SK-N-SH (cell line): ENCODE results near the gene LYRM7. TPM values are rescaled to one million over a fixed set of nuclear protein-coding genes. Genes with fewer than 3 reads are reported as not detected.

ENCODE experiments used
- CTCF ChIA-PET: fragments of 300-600, 350-600 bp; formaldehyde crosslinking; extraction: SDS; loops from one replicate; lab custom pipeline; 2021; lab: Yijun Ruan, JAX
- POLR2A ChIA-PET: fragments of 350-600 bp; sonication (Branson Sonifier 250); formaldehyde crosslinking; extraction: SDS; loops from one replicate; lab custom pipeline; 2020; ENCODE audit warnings: antibody characterized with exemption, inconsistent platforms; lab: Yijun Ruan, JAX
- DNase-seq: peaks from one replicate; pipeline ENCODE4 v3.0.0; 2012
- H2AFZ ChIP-seq: fragments of 200-600 bp; sonication (generic); 2 replicates; pipeline ENCODE4 v1.8.1; 2016; ENCODE audit warnings: antibody characterized with exemption, mild to moderate bottlenecking, low read depth
- H3F3A ChIP-seq: fragments of 200-600 bp; sonication (generic); replicated peaks from 2 replicates; pipeline ENCODE3; 2016; ENCODE audit warnings: antibody characterized with exemption, mild to moderate bottlenecking; ENCODE audit not compliant: insufficient read depth
- H3K27ac ChIP-seq, 2 experiments: fragments of 200-500 bp in 1 of 2; fragments of 200-600 bp in 1 of 2; sonication (Bioruptor generic) in 1 of 2; sonication (generic), shearing (Covaris generic) in 1 of 2; 2 replicates each; pipeline versions ENCODE4 v1.5.1 to v1.6.1; 2014 to 2016; ENCODE audit warnings: low read depth in 2 of 2, inconsistent platforms in 1 of 2, low read length in 1 of 2, mild to moderate bottlenecking in 1 of 2, mixed read lengths in 1 of 2
- H3K27me3 ChIP-seq: fragments of 200-600 bp; sonication (generic), shearing (Covaris generic); 2 replicates; pipeline ENCODE4 v1.6.1; 2016; ENCODE audit warnings: mixed run types; ENCODE audit not compliant: insufficient read depth
- H3K36me3 ChIP-seq, 2 experiments: fragments of 200-500 bp in 1 of 2; fragments of 200-600 bp in 1 of 2; sonication (Bioruptor generic) in 1 of 2; sonication (generic) in 1 of 2; replicated peaks in 1 of 2; 2 replicates each; pipeline versions ENCODE3 to v1.5.1; 2014 to 2016; ENCODE audit warnings: low read length in 1 of 2, mild to moderate bottlenecking in 1 of 2; ENCODE audit not compliant: insufficient read depth in 2 of 2, control insufficient read depth in 1 of 2
- H3K4me1 ChIP-seq, 2 experiments: fragments of 200-500 bp in 1 of 2; fragments of 200-600 bp in 1 of 2; sonication (Bioruptor generic) in 1 of 2; sonication (generic), shearing (Covaris generic) in 1 of 2; 2 replicates each; pipeline versions ENCODE4 v1.5.1 to v1.6.1; 2014 to 2016; ENCODE audit warnings: low read depth in 1 of 2, low read length in 1 of 2, mixed run types in 1 of 2; ENCODE audit not compliant: insufficient read depth in 2 of 2, control insufficient read depth in 1 of 2
- H3K4me2 ChIP-seq: fragments of 200-600 bp; sonication (generic), shearing (Covaris generic); 2 replicates; pipeline ENCODE4 v1.6.1; 2017; ENCODE audit warnings: mixed run types
- H3K4me3 ChIP-seq, 2 experiments: fragments of 200-500 bp in 1 of 2; fragments of 200-600 bp in 1 of 2; sonication (Bioruptor generic) in 1 of 2; sonication (generic), shearing (Covaris generic) in 1 of 2; 2 replicates each; pipeline versions ENCODE4 v1.5.1 to v1.8.1; 2014 to 2016; ENCODE audit warnings: low read depth in 2 of 2, inconsistent platforms in 1 of 2, low read length in 1 of 2, mild to moderate bottlenecking in 1 of 2, mixed read lengths in 1 of 2, moderate library complexity in 1 of 2
- H3K79me2 ChIP-seq: fragments of 200-600 bp; sonication (generic); 2 replicates; pipeline ENCODE4 v1.8.1; 2017; ENCODE audit warnings: mild to moderate bottlenecking; ENCODE audit not compliant: insufficient read depth
- H3K9ac ChIP-seq: fragments of 200-600 bp; sonication (generic); 2 replicates; pipeline ENCODE4 v1.6.1; 2017; ENCODE audit warnings: mixed run types
- H3K9me2 ChIP-seq: fragments of 200-600 bp; sonication (generic); 2 replicates; pipeline ENCODE4 v1.6.1; 2017; ENCODE audit warnings: mixed run types
- H3K9me3 ChIP-seq: fragments of 200-600 bp; sonication (generic); 2 replicates; pipeline ENCODE4 v1.6.1; 2017; ENCODE audit warnings: mixed run types, mild to moderate bottlenecking, moderate library complexity
- H4K20me1 ChIP-seq: fragments of 200-600 bp; sonication (generic); 2 replicates; pipeline ENCODE4 v1.6.1; 2017; ENCODE audit warnings: mild to moderate bottlenecking, mixed run types; ENCODE audit not compliant: insufficient read depth
- CHD2 ChIP-seq: fragments of 150-350 bp; IDR thresholded peaks from 2 replicates; pipeline ENCODE4 v1.6.1; 2018; ENCODE audit warnings: low read length; ENCODE audit not compliant: partially characterized antibody
- ELF1 ChIP-seq: IDR thresholded peaks from 2 replicates; pipeline ENCODE4 v1.4.0; 2012
- EP300 ChIP-seq, 2 experiments: IDR thresholded peaks; 2 replicates each; pipeline versions ENCODE4 v1.4.0 to v1.6.1; 2012; ENCODE audit warnings: borderline replicate concordance in 1 of 2, low read depth in 1 of 2, low read length in 1 of 2
- FOSL2 ChIP-seq: IDR thresholded peaks from 2 replicates; pipeline ENCODE4 v1.4.0; 2012; ENCODE audit warnings: low read depth, mild to moderate bottlenecking, moderate library complexity, borderline replicate concordance
- JUND ChIP-seq: IDR thresholded peaks from 2 replicates; pipeline ENCODE4 v1.4.0; 2012
- MAX ChIP-seq: IDR thresholded peaks from 2 replicates; pipeline ENCODE4 v1.4.0; 2012; ENCODE audit warnings: low read depth
- MEF2A ChIP-seq: IDR thresholded peaks from 2 replicates; pipeline ENCODE4 v1.4.0; 2012; ENCODE audit warnings: low read depth, borderline replicate concordance
- NFIC ChIP-seq: IDR thresholded peaks from 2 replicates; pipeline ENCODE4 v1.4.0; 2012; ENCODE audit warnings: borderline replicate concordance
- REST ChIP-seq: IDR thresholded peaks from 2 replicates; pipeline ENCODE4 v1.6.1; 2012; ENCODE audit warnings: mild to moderate bottlenecking, low read depth, low read length, moderate library complexity
- RXRA ChIP-seq: IDR thresholded peaks from 2 replicates; pipeline ENCODE4 v1.4.0; 2012; ENCODE audit warnings: low read depth, mild to moderate bottlenecking, borderline replicate concordance
- SIN3A ChIP-seq: IDR thresholded peaks from 2 replicates; pipeline ENCODE4 v1.6.1; 2012; ENCODE audit warnings: low read depth, mild to moderate bottlenecking, low read length, moderate library complexity, borderline replicate concordance
- TCF12 ChIP-seq: IDR thresholded peaks from 2 replicates; pipeline ENCODE4 v1.4.0; 2012
- TEAD4 ChIP-seq: IDR thresholded peaks from 2 replicates; pipeline ENCODE4 v1.4.0; 2012; ENCODE audit warnings: mild to moderate bottlenecking, borderline replicate concordance; ENCODE audit not compliant: insufficient read depth
- USF1 ChIP-seq: IDR thresholded peaks from 2 replicates; pipeline ENCODE4 v1.4.0; 2012; ENCODE audit warnings: low read depth, borderline replicate concordance
- ZBTB33 ChIP-seq: IDR thresholded peaks from 2 replicates; pipeline ENCODE4 v1.4.0; 2012; ENCODE audit warnings: low read depth, borderline replicate concordance
- WGBS: methylation state at CpG from one replicate; pipeline ENCODE4 v1.1.6; 2017; ENCODE audit warnings: low lambda C conversion rate; 5-methylcytosine and 5-hydroxymethylcytosine counted together
- polyA plus RNA-seq, 3 experiments: library from polyadenylated mRNA; depleted of rRNA; stranded (reverse); fragments of >200 nt; gene quantifications; 2 replicates each; pipeline ENCODE4 v1.2.3, GENCODE V29; 2012

LYRM7 gene
- polyA plus RNA-seq, 1 of the 3 experiments (the other 2 are of a cell fraction) = 1.4 TPM

- TF ChIP-seq MAX (peak; percentile 58; the same call in 1 of the 2 replicates), EP300 (IDR thresholded peaks at IDR 0.05; ENCODE audit: borderline replicate concordance in 1 of 2, low read depth in 1 of 2, low read length in 1 of 2) (no peak), ZBTB33 (0 out of 2 replicates have a peak, but pooled peaks have one; percentile 23), SIN3A (peak; percentile 63; the same call in 1 of the 2 replicates), FOSL2 (no peak), MEF2A (no peak), ELF1 (no peak), TEAD4 (no peak), USF1 (no peak)
Measured at GRCh38 chr5:131164191-131165118, 6.3 kb upstream of the LYRM7 start (continued).

DNA sequence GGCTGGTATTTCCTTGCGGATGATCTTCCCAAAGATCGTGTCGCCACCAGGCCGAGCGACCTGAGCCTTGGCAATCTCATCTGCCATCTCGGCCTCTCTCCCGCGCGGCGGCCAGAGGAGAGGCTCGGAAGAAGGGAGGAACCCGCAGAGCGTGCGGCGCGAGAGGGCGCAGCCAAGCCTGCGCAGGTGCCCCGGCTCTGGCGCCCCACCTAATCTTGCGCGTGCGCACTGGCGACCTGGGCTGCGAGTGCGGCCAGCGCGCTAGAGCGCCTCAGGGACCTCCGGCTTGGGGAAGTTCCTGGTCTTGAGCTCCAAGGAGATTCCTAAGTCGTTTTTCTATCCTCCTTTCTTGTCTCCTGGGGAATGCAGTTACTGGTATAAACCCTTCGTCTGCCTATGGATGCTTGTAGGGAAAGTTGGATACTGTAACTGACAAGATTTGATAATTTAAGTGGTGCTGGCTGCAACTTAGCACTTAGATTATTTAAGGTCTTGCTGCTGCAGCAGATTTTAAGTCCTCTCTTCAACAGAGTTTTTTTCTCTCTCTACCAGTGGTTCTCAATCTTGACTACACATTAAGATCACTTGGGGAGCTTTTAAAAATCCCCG lies 5.5 kb upstream of the LYRM7 start, which contains the start of gene HINT1:
Gene HINT1 (minus strand): TSS at position 138 of the 609 bp plus-strand sequence. CDS start 51 bp downstream, at position 87.
- Histone ChIP-seq H3K27me3 (no peaks in the 10 kb centered on the region), H3K4me1 (peaks cover 3 to 7% of the 10 kb centered on the region in 2 experiments; a peak in 2 of 4 replicates), H2AFZ (peak within 1 kb of the TSS; percentile 87), H3K9me2 (no peaks in the 10 kb centered on the region), H3K27ac (peak within 1 kb of the TSS; percentile 90 to 94), H3K4me3 (peak within 1 kb of the TSS; percentile 92 to 98), H3K9me3 (no peaks in the 10 kb centered on the region), H3K79me2 (peaks cover 48% of the 10 kb centered on the region), H3F3A (peaks cover 16% of the 10 kb centered on the region), H3K9ac (peak within 1 kb of the TSS; percentile 96), H3K4me2 (peak within 1 kb of the TSS; percentile 95), H3K36me3 (peaks cover 23 to 24% of the 10 kb centered on the region in 2 experiments), H4K20me1 (peaks cover under 1% of the 10 kb centered on the region; the same call in 1 of the 2 replicates)
- 0% methylated on average over 3 of the region's 33 CpGs for WGBS
- ChIA-PET POLR2A (interaction anchor here (1.0 kb wide), 1 partner anchor 99 kb away, joined by 3 read pairs; the partner anchor contains the start of gene CDC42SE2), CTCF (interaction anchor here (0.5 to 1.3 kb wide), 3 partner anchors 56 to 254 kb away, joined by 3 to 5 read pairs (median 4); no protein-coding TSS in a partner anchor)
- peak; percentile 96 for DNase-seq
- no peak for TF ChIP-seq TCF12
- TF ChIP-seq TEAD4 = no peak
- TF ChIP-seq NFIC = no peak
- no peak for TF ChIP-seq ZBTB33
- no peak for TF ChIP-seq CHD2
- TF ChIP-seq RXRA = no peak
- no peak for TF ChIP-seq MEF2A
- TF ChIP-seq JUND = no peak
- no peak for TF ChIP-seq REST
- no peak for TF ChIP-seq USF1
- no peak for TF ChIP-seq EP300 (IDR thresholded peaks at IDR 0.05; ENCODE audit: borderline replicate concordance in 1 of 2, low read depth in 1 of 2, low read length in 1 of 2)
